Type B pancreatic cell (in vitro differentiated cells): Measurements from ENCODE around the gene NPHP4. TPM values are rescaled to one million over a fixed set of nuclear protein-coding genes. Genes with fewer than 3 reads are reported as not detected.
A peak's percentile ranks its signal among the peaks of the same experiment; 100 is the strongest.

ENCODE experiments used
- DNase-seq: peaks from one replicate; pipeline ENCODE4 v3.0.0; 2021; ENCODE audit warnings: mixed read lengths; ENCODE audit not compliant: unreplicated experiment; ENCODE audit errors: extremely low spot score
- H3K27ac Mint-ChIP-seq: 2 replicates; pipeline ENCODE4 v1.8.0; 2021; ENCODE audit warnings: mild to moderate bottlenecking, mixed read lengths
- H3K27me3 Mint-ChIP-seq: 2 replicates; pipeline ENCODE4 v1.8.0; 2021; ENCODE audit warnings: mixed read lengths
- H3K36me3 Mint-ChIP-seq: 2 replicates; pipeline ENCODE4 v1.8.0; 2021; ENCODE audit warnings: mixed read lengths
- H3K4me1 Mint-ChIP-seq: one replicate; pipeline ENCODE4 v1.8.0; 2021; ENCODE audit warnings: mixed read lengths; ENCODE audit not compliant: unreplicated experiment
- H3K4me3 Mint-ChIP-seq: 2 replicates; pipeline ENCODE4 v1.8.0; 2021; ENCODE audit warnings: mild to moderate bottlenecking, mixed read lengths
- H3K9me3 Mint-ChIP-seq: 2 replicates; pipeline ENCODE4 v1.8.0; 2021; ENCODE audit warnings: mixed read lengths
- total RNA-seq: library from RNA; stranded (reverse); gene quantifications from 2 replicates; pipeline ENCODE4 v1.2.1, GENCODE V29; 2021; ENCODE audit warnings: low replicate concordance
- TF ChIP-seq, protein P1 (sequence below): fragments of 200-600 bp; sonication (generic); conservative IDR thresholded peaks from 2 replicates; pipeline ENCODE4 v1.5.0; 2021; ENCODE audit warnings: antibody characterized with exemption, mild to moderate bottlenecking

NPHP4 gene
- total RNA-seq, 1 donor from 2014 or later: 21.7 TPM

DNA sequence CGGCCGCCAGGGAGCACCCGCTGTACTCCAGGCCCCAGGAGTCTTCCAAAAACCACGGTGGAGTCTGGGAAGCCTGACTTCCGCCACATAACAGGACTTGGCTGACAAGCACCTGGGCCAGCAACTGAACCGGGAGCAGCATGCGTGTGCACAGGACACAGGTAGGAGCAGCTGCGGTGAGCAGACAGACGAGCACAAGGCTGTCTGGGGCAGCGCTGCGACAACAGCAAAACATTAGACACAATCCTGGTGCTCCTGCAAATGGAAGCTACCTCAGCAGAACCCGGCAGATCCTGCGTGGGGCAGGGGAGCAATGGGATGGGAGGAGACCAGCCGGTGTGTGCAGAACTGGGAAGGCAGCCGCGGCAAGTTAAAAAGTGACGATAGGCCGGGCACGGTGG is 80.4 kb downstream of the NPHP4 start:
- no peak overlapping the region for H3K4me3 Mint-ChIP-seq
- H3K4me1 Mint-ChIP-seq: peaks cover 28% of the 10 kb centered on the region
- no peaks in the 10 kb centered on the region for H3K27me3 Mint-ChIP-seq
- no peaks in the 10 kb centered on the region for H3K9me3 Mint-ChIP-seq
- DNase-seq: peak; percentile 53
- H3K36me3 Mint-ChIP-seq: peaks cover 9% of the 10 kb centered on the region
- TF ChIP-seq, protein P1, sequence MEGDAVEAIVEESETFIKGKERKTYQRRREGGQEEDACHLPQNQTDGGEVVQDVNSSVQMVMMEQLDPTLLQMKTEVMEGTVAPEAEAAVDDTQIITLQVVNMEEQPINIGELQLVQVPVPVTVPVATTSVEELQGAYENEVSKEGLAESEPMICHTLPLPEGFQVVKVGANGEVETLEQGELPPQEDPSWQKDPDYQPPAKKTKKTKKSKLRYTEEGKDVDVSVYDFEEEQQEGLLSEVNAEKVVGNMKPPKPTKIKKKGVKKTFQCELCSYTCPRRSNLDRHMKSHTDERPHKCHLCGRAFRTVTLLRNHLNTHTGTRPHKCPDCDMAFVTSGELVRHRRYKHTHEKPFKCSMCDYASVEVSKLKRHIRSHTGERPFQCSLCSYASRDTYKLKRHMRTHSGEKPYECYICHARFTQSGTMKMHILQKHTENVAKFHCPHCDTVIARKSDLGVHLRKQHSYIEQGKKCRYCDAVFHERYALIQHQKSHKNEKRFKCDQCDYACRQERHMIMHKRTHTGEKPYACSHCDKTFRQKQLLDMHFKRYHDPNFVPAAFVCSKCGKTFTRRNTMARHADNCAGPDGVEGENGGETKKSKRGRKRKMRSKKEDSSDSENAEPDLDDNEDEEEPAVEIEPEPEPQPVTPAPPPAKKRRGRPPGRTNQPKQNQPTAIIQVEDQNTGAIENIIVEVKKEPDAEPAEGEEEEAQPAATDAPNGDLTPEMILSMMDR: no peak
- no peak overlapping the region for H3K27ac Mint-ChIP-seq

DNA sequence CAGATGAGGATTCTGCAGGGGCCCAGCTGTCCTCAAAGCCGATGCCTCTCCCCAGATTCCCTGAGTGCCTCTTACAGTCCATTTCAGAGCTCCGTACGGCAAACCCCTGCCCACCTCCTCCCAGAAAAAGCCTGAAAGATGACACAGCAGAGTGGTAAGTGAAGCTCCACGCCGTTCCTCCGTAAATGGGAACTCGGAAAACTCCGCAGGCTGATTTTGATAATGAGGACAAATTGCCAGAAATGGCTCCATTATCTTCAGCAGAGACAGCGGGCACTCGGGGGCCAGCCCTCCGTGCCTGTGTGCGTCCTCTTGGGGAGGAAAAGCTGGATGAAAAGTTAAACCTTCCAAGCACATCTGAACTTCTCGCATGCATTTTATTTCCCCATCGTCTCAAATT is 81.1 kb downstream of the NPHP4 start:
- Mint-ChIP-seq H3K27me3 (no peaks in the 10 kb centered on the region), H3K4me1 (peaks cover 26% of the 10 kb centered on the region), H3K36me3 (peaks cover 9% of the 10 kb centered on the region), H3K27ac (no peak overlapping the region), H3K4me3 (no peak overlapping the region), H3K9me3 (no peaks in the 10 kb centered on the region)
- TF ChIP-seq, protein P1: no peak
- peak; percentile 24 for DNase-seq

- TF ChIP-seq, protein P1: no peak
- Mint-ChIP-seq H3K27ac (peak overlapping the region; percentile 78), H3K36me3 (peaks cover 9% of the 10 kb centered on the region), H3K27me3 (no peaks in the 10 kb centered on the region), H3K4me1 (peaks cover 21% of the 10 kb centered on the region), H3K4me3 (no peak overlapping the region), H3K9me3 (no peaks in the 10 kb centered on the region)
- DNase-seq: peak; percentile 50
These were observed 81.6 kb downstream of the NPHP4 start for GRCh38 chr1:5910666-5911065.

DNA sequence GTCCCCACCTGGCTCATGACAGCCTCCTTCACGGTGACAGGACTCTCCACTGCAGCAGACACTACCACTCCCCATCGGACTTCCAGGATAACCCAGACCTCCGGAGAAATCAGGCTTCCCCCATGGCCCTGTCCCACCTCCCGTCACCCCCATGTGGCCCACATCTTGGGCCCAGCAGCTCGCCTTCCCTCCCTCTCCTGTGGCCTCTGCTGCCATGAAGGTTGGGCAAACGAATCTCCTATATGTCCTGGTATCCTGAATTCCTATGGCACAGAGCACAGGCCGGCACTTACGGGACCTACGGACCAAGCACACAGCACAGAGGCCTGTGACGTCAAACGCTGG is 82.0 kb downstream of the NPHP4 start:
- Mint-ChIP-seq H3K36me3 (peaks cover 9% of the 10 kb centered on the region), H3K4me3 (no peak overlapping the region), H3K27me3 (no peaks in the 10 kb centered on the region), H3K9me3 (no peaks in the 10 kb centered on the region), H3K27ac (peak overlapping the region; percentile 78), H3K4me1 (peaks cover 20% of the 10 kb centered on the region)
- DNase-seq: peak; percentile 48
- TF ChIP-seq, protein P1: no peak

DNA sequence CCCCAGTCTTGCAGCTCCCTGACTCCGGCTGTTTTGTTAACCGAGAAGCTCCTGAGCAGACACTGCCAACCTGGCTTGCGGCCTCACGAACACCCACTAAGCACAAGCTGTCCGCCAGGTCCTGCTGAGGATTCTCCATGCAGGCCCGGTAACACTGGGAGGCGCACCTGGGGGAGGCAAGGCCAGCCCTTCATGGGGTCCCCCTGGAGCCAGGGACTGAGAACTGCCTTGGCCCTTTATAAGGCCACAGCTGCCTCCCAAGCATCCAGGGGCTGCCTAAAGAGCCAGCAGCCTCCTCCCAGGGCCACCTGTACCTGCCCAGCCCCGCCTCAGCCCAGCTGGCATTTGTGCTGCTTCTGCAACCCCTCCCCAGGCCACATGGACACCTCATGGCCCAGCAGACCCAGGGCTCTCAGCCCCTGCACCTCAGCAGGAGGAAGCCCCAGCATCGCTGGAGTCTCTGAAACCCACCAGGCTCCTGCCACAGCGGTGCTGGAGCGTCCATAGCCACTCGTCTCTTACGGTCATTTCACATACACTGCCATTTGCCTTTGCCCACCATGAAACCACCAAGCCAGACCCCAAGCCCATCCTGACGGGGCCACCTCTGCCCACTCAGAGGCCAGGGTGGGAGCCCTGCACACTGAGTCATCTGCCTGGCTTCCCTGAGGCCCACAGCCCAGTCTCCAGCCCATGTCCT is 82.5 kb downstream of the NPHP4 start:
- no peaks in the 10 kb centered on the region for H3K27me3 Mint-ChIP-seq

More for the DNA sequence above, 82.5 kb downstream of the NPHP4 start:
- H3K9me3 Mint-ChIP-seq: no peaks in the 10 kb centered on the region
- H3K36me3 Mint-ChIP-seq: peaks cover 9% of the 10 kb centered on the region
- DNase-seq: peak; percentile 54
- H3K4me1 Mint-ChIP-seq: peaks cover 20% of the 10 kb centered on the region
- H3K27ac Mint-ChIP-seq: no peak overlapping the region
- H3K4me3 Mint-ChIP-seq: no peak overlapping the region
- TF ChIP-seq, protein P1: no peak
